ENCODE measurements around the gene PPOX.

The PPOX gene

DNA sequence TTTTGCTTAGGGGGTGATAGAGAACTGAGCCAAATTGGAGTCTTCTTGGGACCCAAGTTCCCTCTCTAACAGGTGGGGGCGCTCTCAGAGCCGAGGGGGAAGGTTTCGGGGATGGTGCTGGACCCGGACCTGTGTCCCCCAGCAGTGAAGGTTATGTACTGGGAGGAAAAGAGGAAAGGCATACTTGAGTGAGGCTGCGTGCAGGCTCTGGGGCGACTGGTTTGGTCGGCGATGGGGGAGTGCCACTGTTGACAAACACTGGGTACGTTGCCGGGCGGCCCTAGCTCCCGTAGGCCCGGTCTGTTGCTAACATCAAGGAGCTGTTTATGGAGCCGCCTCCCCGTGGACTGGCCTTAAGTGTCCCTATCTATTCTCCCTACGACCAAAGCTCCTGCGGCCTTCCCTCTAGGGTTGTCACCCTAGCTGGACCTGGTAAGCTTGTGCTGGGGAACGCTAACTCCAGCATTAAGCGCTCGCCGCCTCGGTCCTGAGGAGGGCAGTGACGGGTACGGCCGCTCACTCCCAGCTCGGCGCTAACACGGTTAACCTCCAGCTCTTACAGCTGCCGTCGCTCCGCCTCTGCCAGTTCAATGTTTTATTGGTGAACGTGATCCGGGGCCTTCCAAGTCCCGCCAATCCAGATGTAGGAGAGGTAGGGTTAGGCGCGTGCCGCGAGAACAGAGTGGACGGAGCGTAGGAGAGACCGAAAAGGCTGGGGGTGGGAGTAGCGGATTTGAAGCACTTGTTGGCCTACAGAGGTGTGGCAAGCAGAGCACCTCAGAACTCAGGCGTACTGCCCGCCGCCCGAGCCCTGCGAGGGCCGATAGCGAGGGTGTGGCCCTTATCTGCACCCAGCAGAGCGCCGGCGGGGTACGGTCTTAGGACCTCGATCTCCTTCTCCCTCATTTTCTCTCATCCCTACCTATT lies at the start of gene PPOX:
Gene PPOX, plus strand, starts transcription at position 685 of the 927 bp plus-strand sequence. CDS start 422 bp downstream, outside the sequence.
- peak; percentile 72 for FAIRE-seq

DNA sequence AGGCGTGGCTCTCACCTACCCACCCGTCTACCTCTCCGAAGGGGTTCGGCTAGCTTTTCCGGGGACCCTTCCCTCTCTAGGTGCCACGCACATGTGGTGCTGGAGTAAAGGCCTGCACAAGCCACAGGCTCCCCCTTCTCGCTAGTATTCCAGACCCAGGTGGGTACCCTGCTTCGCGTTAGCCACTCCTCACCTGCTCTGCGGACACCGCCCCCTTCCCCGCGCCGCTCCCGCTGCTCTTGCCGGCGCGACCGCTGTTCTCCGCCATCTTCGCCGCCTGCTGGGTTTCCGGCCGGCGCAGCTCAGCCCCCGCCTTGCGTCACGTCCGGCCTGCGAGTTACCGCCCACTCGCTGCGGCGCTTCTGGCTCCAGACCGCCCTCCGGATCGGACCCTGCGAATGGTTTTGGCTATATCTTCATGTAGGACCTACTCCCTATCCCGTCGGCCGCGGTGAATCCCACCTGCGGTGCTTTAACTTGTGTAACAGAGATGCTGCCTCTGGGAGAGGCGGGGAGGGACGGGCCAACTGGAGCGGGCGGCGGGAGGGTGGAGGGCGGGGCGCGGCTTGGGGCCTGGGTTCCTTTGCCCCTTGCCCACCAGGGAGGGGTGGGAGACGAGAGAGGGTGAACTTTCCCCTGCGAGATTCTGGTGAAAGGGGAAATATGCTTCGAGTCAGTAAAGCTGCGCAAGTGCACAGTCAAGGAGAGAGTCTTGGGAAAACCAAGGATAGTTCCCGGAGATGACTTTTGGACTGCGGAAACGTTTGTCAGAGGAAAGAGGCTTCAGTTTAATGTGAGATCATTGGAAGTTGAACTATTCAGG lies 48.3 kb upstream of the PPOX start, which contains the start of the genes NIT1 and PFDN2:
Gene NIT1, plus strand, starts transcription at position 347 of the 823 bp plus-strand sequence. Its CDS starts 72 bp downstream, at position 419.
Gene PFDN2, minus strand, starts transcription at position 279 of the 823 bp plus-strand sequence. Its CDS starts 11 bp downstream, at position 268.
- FAIRE-seq, result no peak

DNA sequence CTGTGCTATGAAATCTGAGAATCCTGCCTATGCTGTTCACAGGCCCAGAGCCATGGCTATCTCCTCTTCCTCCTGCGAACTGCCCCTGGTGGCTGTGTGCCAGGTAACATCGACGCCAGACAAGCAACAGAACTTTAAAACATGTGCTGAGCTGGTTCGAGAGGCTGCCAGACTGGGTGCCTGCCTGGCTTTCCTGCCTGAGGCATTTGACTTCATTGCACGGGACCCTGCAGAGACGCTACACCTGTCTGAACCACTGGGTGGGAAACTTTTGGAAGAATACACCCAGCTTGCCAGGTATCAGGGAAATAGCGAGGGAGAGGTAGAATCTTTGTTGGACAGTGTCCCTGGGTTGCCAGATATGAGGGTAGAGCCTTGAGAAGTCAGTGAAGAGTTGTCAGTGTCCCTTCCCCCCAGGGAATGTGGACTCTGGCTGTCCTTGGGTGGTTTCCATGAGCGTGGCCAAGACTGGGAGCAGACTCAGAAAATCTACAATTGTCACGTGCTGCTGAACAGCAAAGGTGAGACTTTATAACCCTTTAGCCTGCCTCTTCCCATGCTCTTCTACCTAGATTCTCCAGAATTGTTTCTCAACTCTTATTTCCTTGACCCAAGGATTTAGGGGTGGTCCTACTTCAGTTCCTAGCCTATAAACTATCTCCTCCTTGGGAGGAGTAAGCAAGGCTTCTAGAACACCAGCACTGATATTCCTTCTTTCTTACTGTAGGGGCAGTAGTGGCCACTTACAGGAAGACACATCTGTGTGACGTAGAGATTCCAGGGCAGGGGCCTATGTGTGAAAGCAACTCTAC lies 46.9 kb upstream of the PPOX start:
- FAIRE-seq, result no peak

DNA sequence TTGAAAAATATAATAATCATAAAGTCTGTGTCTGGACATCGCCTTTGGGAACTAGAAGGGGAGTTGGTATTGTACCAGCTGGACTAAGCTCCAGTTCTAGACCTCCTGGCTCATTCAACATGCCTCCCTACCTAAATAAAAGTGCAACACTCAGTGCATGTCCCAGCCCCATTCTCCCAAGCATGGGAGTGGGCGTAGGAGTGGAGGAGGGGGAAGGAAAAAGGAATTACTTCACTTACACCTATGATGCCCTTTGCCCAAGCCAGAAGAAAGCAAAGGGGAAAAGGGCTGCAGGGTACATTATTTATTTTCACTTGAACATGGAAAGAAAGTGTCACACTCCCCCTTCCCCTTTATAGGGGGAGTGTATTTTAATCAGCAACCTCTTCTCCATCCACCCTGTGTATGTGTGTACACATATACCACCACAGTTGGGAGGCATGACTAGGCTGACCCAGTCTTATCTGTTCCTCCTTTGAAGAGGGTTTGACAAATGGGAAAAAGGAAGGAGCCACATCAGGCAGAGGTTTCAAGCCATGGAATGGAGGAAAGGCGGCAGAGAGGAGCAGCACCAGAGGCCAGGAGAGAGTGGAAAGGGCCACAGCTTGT lies 45.1 kb upstream of the PPOX start:
- no peak for FAIRE-seq

DNA sequence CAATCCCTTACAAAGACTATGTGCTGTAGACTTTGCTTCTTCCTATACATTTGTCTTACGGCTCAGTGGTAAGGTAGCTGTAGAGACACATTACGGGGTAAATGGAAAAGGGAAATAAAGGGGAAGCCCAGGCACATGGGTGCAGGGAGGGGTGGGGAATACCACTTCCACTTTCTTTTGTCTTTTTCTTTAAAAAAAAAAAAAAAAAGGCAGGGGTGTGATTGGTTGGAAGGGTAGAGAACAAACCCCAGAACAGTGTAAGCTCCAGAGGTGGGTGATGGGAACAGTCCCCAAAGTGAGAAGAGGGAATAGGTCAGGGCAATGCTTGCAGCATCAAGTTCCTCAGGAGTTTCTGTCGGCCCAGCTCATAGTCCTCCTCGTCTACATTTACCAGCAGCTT lies 44.4 kb upstream of the PPOX start:
- no peak for FAIRE-seq

DNA sequence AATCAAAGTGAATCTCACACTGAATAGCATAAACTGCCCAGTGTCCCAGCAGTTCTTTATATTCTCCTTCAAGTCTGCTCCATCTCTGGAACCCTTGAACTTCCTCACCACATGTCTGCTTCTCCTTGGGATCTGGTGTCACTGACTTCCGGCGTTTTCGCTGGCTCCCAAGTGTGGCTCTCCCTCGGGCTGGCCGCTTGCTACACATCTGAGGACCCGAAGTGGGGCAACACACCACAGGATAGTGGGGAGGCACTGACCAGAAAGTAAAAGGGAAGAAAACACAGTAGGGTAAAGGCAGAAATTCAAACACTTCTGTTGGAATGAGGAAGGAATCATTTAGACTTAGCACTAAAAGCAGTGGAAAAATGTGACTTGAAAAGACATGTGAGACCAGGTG lies 43.3 kb upstream of the PPOX start:
- no peak for FAIRE-seq

DNA sequence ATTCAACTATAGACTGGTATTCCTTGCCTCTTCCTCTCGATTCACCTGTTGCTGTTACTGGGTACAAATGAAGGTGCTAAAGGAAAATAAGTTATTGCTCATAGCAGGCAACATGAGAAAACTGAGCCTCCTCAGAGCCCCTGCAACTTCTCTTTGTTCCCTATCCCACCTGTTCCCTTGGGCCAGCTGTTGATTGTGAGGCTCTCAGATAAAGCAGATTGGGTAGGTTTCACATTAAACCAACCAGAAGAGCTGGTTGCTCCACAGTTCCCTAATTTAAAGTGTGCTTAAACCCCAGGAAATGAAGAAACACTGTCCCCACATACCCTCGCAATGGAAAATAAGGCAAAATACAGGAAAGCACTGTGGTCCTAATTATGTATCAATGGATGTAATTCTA lies 38.6 kb upstream of the PPOX start:
- no peak for FAIRE-seq

DNA sequence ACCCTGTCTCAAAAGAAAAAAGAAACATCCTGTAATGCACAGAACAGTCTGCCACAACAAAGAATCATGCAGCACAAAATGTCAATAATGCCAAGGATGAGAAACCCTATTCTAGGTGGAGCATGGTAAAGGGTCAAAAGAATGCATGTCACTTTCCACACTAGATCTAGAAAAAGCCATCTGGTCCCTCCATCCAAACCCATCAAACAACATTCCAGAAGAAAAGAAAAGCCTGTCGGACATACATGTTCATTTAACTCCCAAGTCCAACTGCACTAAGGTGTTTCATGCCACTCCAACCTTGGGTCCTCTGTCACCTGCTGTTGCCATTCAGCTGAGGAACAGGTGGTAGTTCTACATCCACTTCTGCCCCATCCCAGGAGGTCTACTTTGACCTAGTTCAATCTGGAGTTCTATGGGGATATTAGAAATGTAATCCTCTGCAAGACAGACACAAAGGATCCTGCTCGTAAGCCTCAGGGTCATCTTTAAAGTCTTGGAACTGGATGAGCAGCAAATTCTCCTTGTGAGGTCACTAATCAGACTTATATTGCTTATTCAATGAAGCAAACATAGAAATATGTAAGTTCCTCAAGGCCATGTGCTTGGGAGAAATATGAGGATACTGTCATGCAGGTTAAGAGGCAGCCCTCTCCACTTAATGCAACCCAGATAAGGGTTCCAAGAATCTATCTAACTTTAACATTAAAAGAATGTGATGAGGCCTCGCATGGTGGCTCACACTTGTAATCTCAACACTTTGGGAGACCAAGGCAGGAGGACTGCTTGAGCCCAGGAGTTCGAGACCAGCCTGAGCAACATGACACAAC lies 37.4 kb upstream of the PPOX start:
- no peak for FAIRE-seq

DNA sequence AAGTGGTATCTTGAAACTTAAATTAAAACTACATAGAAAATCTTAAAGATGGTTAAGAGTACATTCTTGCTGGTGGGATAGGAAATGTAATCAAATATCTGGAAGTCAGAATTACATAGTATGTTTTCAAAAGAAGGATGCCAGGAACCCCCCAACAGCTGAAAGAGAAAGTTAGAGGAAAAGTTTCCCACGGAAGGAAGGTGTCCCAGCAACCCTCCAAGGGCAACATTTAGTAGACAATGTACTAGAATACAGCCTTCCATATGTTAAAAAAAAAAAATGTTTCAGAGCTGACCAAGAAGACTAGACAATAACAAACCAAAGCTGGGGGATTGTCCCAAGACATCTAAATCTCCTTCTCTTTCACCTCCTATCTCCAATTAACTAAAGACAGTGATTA lies 36.0 kb upstream of the PPOX start:
- FAIRE-seq, result no peak

DNA sequence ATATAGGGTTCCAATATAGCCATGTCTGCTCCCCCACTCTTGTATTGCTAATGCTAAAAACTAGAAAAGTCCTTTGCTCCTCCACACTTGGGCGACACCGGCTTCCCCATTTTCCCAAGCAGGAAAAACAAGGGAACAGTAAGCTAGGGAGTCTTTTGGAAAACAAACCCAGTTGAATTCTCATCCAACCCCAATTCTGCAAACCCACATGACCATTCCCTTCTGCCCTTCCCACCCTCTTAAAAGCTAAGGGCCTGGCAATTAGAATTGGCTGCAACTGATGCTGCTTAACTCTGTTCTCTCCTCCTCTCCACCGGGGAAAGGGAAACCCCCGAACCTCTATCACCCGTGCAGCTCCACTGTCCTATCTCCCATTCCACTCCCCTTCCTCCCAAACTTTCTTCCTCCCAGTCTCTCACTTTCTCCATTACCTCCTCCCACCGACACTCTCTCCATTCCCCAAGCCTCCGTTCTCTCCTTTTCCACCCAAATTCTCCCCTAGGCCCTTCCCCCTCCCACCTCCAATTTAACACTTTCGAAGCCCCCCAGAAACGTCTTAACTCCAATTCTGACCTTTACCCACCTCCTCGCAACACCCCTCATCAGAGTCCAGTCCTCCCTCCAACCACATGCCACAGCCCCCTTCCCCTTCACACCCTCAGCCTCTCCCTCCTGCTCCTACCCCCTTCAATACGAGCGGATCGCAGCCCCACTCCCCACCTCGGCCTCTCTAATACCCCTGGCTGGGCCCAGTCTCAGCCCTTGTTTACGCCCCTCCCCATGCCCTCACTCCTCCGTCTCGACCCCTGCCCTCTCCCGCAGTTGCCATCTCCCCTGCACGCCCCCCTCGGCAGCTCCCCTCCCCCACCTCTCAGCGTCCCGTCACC lies 34.5 kb upstream of the PPOX start:
- no peak for FAIRE-seq

DNA sequence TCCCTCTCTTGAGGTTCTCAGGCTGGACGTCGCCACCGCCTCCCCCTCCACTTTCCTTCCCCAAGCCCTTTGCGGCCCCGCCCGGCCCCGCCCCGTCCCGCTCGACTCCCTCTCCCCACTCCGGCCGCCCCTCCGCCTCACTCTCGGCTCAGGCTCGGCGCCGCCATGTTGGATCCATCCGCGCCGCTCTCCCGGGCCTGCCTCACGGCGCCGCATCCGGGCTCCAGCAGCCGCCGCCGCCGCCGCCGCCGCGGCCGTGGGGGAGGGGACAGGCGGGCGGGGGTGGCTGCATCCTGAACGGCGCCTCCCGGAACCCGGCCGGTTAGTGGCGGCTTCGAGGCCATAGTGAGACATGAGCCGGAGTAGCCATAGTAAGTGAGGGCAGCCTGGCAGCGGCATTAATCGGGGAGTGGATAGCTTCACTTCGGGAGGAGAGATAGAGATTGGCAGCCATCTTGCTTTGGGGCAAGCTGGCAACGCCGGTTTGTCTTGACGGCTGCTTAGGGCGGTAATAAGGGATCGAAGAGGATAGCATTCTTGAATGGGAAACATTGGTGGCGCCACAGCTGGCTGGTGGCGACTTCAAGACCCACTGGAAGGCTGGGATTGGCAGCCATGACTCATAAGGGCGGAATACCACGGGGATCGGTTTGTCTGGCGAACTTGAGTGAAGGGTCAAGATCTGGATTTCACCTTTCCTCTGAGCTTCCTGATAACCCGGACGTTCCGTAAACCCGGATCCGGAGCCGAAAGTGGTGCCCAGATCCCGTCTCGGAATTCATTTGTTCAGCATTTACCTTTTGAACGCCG lies 33.6 kb upstream of the PPOX start, which contains the start of gene DEDD:
Gene DEDD, minus strand, starts transcription at position 258 of the 810 bp plus-strand sequence. CDS start 8,205 bp downstream, outside the sequence.
- no peak for FAIRE-seq

DNA sequence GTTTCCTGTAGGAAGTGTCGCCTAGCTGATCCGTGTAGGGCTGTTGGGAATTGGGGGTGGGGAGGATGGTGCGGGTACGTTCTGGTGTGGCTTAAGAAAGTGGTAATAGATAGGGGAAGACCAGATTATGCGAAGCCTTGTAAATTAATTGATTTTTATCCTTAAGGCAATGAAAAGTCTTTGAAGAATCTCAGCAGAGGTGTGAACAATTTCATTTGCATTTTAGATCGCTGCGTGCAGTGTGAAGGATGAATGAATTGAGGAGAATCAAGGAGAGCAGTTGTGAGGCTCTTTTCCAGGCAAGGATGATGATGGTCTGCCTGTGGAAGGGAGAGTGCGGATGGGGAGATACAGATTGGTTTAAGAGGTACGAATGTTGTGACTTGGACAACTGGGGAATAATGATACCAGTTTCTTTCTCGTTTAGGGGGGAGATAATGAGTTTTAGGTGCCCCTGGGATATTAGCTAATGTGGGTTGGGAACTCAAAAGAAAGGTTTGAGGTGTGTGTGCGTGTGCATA lies 32.9 kb upstream of the PPOX start:
- FAIRE-seq, result no peak

DNA sequence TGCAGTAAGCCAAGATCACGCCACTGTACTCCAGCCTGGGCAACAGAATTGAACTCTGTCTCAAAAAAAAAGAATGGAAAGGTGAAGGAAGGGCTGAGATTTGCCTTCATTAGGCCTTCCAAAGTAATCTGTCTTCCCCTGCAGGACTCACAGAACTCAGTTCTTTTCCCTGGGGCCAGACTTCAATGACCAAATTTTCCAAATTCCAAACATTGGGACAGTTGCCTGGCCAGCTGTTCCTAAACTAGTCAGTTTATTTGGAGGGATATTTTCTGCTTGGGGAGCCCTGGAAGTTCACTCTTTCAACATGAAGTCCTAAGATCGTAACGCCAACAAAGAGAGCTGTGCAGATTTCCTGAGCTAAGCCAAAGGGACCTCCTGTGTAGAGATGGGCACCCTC lies 28.3 kb upstream of the PPOX start:
- no peak for FAIRE-seq

DNA sequence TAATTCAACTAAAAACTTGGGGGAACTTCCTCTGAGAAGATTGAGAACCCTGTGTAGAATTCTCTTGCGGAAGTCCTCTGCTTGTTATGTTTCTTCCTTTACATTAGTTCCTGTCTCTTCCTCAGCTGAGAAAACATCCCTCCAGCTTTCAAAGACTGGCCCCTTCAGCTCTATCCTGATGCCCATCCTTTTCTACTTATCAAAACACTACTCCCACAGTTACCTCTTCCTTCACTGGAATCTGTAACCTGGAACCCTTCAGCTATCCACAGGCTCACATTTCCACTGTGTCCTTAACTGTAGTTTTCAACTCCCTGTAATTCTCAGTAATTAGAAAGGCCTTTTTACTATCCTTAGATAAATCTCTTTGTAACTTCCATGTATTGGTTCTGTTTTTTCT lies 27.8 kb upstream of the PPOX start:
- FAIRE-seq, result no peak

DNA sequence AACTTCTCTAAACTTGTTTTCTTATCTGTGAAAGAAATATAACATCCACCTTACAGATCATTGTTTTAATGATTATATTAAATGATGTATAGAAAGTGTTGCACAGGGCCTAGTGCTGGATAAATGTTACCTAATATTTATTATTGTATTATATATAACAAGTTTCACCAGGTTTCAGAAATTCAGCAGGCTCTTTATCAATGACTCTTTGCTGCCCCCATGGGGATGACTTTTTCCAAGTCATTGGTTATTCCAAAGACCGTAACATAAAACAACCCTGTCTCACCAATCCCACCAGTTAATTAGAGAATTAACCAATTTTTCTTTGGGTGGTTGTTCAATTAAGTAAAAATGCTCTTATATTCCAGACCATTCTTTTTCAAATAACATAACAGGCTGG lies 26.5 kb upstream of the PPOX start:
- FAIRE-seq, result peak; percentile 66

DNA sequence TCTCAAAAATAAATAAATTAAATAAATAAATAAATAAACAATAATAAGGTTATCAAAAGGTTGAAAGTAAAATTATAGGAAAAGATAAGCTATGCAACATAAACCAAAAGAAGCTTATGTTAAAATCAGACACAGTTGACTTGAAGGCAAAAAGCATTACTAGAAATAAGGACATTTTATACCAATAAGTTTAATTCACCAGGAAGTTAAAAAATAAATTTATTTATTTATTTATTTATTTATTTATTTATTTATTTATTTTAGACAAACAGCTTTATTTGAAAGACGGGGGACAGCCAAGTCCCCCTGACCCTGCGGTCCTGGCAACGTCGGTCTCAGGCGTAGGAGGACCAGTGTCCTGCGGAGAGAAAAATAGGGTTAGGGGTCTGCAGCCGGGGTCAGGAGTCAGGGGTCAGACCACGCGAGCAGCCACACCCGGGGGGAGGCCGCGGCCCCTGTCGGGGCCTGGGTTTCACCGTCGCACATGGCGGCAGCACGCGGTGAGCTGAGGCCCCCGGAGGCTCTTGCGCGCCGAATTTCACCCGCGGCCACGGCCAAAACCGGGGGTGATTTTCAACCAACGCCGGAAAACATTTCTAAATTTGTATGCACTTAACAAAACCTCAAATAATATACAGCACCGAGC lies 25.3 kb upstream of the PPOX start:
- no peak for FAIRE-seq

DNA sequence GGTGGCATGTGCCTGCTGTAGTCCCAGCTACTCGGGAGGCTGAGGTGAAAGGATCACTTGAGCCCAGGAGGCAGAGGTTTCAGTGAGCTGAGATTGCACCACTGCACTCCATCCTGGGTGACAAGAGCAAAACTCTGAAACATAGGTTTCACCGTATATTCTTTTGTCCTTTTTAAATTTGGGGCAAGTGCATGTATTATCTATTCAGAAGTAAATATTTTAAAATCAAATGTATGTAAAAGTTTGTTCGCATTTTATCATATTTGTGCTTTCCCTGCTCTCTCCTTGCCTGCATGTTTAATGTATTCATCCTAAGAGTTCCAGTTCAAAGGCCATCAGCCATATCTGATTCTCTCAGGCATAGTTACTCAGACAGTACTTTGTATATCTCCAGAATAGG lies 20.4 kb upstream of the PPOX start:
- no peak for FAIRE-seq

DNA sequence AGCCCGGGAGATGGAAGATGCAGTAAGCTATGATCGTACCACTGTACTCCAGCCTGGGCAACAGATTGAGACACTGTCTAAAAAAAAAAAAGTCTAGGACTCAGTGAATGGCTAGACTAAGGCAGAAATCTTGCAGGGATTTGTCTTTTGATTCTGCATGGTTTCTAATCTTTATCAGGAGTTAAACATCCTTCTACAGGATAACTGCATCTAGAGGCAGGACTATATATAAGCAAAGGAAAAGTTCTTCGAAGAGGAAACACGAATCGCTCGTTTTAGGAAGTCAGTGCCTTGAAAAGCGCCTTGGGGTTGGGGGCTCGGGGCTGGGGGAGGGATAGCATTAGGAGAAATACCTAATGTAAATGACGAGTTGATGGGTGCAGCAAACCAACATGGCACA lies 13.1 kb upstream of the PPOX start:
- FAIRE-seq, result no peak

Data from islet of Langerhans (tissue), 1 donor.